NCI-H146 treated with DMSO at 0.1 percent for 48 hours (cell line): ENCODE results near the gene PPP2R2D.

ENCODE experiments used
- DNase-seq: peaks from one replicate; lab custom pipeline; 2025; ENCODE audit not compliant: unreplicated experiment; lab: John Stamatoyannopoulos, UW

The PPP2R2D gene

DNA sequence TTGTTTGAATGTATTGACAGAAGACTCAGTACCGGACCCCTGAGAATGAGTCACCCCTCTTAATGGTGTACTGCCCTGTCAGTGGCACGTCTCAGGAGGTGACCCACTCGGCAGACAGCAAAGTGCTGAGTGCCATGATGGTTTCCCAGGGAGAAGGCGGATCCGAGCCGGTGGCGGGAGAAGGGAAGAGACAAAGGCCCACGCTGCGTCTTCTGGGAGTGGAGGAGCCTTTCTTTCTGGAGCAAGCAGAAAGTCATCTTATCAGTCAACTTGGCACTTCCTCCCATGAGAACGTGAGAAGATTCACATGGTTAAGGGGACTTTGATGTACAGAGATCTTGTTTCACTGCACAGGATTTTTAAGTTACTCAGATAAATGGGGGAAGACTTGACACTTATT is 14.6 kb upstream of the PPP2R2D start:
- no peak for DNase-seq

DNA sequence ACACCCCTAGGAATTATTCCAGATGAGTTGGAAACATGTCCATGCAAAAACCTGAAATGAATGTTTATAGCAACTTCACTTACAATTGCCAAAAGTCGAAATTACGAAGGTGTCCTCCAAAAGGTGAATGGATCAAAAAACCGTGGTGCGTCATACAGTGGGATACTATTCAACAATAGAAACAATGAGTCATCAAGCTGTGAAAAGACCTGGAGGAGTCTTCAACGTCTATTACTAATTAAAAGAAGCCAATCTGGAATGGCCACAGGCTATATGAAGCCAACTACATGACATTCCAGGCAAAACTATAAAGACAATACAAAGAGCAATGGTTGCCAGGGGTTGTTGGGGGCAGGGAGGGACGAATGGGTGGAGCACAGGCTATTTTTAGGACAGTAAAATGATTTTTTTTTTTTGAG is 12.6 kb upstream of the PPP2R2D start:
- DNase-seq: no peak

DNA sequence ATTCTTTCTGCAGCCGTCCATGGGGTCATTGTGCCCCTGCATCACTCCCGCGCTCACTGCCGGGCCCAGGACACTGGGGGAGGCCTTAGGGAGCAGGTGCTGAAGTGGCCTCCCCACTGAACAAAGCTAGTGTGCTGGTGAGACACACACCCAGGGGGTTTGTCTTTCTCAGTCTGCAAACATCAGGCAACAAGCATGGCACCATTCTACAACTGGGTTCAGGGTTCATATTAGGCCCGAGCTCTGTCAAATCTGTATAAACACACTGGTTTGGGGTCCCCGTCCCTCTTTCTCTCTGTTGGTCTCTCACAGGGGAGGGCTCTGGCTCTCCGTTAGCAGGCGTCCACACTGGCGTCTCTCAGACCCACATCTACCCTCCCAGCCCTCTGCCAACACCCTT is 11.1 kb upstream of the PPP2R2D start:
- DNase-seq: no peak

DNA sequence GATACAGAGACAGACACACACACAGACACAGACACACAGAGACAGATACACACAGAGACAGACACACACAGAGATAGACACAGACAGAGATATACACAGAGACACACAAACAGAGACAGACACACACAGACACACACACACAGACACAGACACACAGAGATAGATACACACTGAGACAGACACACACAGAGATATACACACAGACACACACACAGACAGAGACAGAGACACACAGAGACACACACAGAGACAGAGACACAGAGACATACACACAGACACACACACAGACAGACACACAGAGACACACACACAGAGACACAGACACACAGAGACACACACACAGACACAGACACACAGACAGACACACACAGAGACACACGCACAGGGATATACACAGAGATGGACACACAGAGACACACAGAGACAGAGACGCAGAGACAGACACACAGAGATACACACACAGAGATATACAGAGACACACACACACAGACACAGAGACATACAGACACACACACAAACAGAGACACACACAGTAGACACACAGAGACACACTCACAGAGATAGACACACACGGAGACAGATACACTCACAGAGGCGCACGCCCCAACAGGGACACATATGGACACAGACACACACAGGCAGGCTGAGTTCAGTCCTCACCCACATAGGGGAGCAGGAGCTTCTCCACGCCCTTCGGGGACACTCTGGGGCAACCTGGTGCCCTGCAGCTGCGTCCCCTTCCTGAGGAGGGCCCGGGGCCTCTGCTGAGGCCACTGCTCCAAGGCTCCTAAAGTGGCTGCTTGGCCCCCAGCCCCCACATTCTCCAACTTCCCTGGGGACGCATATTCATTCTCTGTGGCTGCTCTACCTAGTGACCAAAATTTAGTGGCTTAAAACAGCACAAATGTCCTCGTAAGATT is 10.3 kb upstream of the PPP2R2D start:
- no peak for DNase-seq

DNA sequence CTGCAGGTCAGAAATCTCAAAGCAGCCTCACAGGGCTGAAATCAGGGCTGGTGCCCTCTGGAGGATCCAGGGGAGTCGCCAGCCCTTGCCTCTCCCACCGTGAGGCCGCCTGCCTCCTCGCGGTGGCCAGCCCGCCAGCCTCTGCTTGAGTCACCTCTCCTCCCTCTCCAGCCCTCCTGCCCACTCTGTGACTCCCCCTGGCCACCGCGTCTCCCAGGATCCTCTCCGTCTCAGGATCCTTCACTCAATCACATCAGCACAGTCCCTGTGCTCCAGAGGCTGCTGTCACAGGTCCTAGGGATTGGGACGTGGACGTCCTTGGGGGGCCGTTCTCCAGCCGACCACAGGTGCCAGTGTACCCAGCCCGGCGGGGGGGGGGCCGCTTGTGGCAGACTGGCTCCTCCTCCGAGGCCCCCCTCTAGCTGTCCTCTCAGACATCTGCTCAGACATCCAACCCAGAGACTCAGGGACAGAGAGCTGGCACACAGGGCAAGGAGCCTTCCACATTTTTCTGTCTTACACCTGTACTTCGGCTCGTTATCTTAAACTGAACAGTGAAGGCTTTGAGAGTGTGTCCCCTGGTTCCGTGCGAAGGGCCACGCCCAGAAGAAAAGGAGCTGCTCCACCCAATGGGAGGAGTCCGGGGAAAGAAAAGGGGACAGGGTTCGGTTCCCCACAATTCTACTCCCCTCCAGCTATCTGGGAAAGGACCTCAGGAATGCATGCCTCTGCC is 9.4 kb upstream of the PPP2R2D start:
- DNase-seq: no peak

DNA sequence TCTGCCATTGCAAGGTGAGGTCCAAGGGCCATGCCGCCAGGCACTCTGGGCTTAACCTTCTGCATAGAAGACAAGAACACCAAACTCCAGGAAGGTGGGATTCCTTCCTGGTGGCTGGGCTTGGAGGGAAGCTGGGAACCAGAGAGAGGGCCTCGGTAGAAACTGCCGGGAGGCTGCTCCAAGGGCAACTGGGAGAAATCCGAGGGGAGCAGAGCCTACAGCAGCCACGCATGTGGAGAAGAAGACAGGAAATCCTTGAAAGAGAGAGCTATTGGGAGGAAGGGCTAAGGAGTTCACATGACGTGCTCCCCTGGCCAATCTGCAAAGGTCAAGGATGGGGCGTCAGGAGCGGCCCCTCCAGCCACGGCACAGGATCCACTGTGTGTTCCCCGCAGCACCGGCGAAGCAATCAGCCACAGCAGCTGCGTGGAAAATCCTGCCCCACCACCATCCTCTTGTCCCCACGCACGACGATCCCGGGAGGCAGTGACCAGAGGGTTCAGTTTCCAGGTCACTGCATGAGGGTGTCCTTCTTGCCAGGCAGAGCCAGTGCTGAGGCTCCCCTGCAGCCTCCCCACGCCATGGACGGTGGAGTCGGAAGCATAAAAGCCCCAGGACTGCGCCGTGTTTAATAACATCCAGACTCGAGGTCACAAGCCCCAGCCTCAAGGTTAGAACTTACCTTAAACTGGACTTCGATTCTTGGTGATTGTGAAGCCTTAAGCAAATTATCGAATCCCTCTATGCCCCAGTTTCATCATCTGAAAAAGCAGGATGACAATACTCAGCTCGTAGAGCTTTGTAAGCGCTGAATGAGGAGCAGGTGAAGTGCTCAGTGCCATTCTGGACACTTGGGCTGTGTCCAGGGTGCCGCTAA is 8.6 kb upstream of the PPP2R2D start:
- DNase-seq: no peak

DNA sequence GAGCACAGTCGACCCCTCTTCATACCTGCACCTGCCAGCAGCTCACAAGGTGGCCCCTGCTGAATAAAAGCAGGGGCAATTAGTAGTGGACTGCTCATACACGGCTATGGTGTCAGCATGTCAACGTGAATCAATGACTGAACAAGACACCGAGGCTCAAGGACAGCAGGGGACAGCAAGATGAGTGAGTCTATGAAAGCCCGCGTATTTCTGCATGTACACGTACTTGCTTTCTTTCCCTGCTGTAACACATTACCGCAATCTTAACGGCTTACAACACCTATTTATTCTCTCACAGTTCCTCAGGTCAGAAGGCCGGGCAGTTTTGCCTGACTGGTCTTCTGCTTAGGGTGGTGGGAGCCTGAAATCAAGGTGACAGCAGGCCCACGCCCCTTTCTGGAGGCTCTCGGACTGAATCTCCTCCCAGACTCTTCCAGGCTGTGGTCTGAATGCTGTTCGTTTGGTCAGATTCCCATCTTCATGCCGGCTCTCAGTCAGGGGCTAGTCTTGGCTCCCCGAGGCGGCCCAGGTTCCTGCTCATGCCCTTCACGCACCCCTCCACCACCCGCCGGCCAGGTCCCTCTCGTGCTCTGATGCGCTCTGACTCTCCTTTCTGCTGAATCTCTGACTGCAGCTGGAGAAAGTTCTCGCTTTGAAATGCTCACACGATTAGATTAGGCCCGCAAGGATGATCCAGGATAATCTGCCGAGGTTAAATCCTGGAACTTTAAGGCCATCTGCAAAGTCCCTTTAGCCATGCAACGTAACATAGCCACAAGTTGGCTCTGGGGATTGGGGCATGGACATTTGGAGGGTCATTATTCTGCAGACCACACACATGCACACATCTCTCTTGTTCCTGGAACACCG is 7.8 kb upstream of the PPP2R2D start:
- DNase-seq: peak; percentile 58

DNA sequence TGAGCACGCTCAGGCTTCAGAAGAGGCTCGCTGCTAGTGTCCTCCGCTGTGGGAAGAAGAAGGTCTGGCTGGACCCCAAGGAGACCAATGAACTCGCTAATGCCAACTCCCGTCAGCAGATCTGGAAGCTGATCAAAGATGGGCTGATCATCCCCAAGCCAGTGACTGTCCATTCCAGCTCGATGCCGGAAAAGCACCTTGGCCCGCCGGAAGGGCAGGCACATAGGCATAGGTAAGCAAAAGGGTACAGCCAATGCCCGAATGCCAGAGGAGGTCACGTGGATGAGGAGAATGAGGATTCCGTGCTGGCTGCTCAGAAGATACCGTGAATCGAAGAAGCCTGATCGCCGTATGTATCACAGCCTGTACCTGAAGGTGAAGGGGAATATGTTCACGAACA is 5.7 kb upstream of the PPP2R2D start:
- DNase-seq: no peak

DNA sequence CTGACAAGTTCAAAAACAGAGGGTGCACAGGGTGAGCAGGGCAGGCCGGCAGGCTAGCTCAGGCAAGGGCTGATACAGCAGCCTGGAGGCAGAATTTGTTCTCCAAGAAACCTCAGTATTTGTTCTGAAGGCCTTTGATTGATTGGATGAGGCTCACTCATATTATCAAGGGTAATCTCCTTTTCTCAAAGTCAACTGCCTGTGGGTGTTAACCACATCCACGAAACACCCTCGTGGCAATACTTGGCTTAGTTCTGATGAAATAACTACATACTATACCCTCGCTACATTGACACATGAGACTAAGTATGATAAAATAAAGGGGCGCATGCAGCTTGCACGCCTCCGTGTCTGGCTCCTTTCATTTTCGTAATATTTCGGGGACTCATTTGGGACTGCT is 4.4 kb upstream of the PPP2R2D start:
- no peak for DNase-seq

DNA sequence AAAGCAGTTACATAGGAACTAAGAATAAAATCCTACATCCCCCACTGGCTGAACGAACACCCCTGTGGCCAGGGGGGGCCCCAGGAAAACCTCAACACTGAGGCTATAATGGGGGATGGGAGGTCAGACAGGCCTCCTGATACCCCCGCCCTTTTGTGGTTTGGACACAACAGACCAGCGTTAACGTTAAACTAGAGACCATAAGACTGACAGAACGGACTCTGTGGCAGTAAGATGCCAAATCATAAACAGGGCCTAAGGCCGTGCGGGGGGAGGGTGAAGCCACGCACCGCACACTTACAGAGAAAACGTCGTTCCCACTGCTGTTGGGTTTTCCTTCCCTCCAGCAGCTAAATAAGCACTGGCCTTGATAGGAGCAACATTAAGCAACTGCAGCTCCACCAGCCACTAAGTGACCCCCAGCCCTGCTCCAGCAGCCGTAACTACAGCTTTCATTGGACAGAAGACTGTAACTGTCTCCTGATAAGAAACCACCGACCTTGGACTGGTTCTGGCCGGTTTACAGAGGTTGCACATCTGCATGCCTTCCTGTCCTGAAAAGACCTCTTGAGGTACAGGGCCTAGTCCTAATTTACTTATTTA is 3.4 kb upstream of the PPP2R2D start:
- no peak for DNase-seq

DNA sequence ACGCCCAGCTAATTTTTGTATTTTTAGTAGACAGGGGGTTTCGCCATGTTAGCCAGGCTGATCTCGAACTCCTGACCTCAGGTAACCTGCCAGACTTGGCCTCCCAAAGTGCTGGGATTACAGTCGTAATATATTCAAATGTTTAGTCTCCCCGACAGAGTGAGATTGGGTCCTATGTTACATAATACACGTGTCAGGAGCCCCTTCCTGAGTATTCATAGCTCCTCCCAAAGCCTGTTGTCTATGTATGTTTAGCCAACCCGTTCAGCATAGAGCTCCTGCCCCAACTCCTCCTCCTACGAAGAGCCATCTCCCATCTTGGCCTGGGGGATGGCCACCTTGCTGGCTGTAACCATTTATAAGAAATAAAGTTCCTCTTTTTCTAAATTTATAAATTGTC is 2.7 kb upstream of the PPP2R2D start:
- DNase-seq: no peak

DNA sequence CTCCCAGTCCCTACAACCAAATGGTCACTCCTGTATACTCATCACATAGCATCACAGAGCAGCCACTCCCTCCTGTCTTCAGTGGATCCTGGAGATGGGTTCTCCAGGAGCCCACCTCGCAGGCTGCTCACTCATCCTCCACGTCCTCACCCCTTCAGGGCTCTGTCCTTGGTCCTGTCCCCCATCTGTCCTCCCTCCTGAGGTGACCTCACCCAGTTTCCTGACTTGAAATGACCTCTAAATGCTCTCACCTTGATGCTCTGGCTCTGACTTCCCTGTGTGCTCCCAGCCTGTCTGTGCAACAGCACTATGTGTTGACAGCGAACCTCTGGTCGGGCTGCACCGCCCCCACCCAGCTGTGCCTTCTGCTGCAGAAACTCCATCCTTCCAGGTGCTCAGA is 2.1 kb upstream of the PPP2R2D start:
- no peak for DNase-seq

DNA sequence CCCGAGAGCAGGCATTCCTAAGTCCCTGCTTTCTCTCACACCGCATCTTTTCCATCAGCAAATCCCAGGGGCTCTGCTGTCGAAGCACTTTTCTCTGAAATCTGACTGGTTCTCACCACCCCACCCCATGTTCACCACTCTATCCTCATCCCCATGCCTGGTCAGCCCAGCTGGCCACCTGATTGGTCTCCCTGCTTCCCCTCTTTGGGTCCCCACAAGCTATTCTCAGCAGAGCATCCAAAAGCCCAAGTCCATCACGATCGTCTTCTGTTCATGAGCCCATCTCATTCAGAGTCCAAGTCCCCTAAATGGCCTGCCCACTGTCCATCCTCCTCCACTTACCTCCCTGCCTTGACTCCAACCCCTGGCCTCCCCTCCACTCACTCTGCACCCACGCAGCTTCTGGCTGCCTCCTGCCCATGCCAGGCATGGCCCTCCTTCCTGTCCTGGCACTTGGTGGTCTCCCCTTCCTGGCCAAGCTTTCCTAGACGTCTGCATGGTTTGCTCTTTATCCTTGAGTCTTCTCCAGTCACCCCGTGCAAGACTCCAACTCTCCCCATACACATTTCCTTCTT is 1.6 kb upstream of the PPP2R2D start:
- DNase-seq: no peak

DNA sequence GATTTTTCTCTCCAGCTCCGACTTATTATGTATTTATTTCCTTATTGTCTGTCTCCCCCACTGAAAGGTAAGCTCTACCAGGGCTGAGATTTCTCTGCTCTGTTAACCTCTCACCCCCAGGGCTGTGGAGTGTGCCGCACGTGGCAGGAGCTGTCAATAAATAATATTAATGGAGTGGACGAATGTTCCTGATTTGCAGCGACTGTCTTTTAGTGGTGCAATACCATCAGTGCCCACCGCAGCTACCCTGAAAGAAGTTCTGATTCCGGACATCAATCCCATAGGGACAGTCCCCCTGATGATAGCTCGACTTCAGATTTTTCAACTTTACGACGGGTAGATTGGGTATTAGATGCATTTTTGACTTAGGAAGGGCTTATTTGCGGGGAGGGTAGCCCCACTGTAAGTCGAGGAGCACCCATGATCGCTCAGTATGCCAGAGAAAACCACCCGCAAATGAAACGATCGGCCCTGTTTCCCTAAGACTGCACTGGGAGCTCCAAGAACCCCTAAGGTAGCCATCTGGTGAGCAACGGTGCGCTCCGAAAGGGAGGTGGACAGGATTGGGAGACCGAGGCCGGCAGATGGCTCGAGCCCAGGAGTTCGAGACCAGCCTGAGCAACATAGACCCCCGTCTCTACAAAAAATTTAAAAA is 986 bp upstream of the PPP2R2D start:
- no peak for DNase-seq

DNA sequence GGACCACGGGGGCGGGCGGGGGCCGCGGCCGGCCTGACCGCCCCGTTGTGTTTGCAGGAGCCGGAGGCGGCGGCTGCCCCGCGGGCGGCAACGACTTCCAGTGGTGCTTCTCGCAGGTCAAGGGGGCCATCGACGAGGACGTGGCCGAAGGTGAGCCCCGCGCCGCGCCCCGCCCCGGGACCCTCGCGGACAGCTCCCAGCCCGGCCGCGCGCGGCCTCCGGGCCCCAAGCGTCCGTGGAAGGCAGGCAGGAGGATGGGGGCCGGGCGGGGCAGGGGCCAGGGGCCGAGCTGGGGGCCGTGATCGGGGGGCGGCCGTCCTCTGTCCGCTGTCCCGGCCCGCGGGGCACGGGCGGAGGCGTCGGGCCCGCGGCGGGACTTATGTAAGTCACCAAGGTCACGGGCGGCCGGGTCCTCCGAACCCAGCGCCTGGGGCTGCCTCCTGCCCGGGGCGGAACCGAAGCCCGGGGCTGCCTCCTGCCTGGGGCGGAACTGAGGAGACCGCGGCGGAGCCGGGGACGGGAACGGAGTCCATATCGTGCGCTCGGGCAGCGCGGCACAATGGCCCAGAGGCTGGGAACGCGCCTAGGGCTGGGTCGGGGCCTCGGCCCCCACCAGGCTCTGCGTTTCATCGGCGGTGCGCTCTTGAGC is 497 bp downstream of the PPP2R2D start:
- no peak for DNase-seq

DNA sequence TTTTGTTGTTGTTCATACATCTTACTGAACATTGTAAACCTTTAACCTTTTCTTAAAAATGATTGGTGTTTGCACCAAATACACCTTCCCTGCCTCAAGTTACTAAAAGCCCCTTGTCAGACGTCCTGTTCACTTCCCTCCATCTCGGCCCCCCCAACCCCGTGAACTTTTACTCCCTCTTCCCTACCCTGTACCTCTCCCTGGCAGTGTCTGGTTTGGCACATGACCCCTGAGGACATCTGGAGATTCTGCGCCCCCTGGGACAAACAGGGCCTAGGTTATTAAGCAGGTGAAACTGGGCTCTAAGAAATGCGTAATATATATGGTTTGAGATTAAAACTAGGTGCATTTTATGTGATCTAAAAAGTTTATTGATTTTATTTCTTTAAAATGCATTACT is 1.4 kb downstream of the PPP2R2D start:
- no peak for DNase-seq

DNA sequence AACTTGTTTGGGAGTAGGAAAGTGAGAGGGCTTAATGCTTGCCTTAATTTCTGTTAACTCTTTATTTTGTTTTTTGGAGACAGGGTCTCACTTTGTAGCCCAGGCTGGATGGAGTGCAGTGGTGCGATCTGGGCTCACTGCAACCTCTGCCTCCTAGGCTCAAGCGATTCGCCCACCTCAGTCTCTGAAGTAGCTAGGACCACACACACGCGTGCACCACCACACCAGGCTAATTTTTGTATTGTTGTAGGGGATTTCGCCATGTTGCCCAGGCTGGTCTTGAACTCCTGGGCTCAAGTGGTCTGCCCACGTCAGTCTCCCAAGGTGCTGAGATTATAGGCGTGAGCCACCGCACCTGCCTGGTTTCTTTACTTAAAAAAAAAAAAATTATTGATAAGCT is 1.9 kb downstream of the PPP2R2D start:
- DNase-seq: no peak

DNA sequence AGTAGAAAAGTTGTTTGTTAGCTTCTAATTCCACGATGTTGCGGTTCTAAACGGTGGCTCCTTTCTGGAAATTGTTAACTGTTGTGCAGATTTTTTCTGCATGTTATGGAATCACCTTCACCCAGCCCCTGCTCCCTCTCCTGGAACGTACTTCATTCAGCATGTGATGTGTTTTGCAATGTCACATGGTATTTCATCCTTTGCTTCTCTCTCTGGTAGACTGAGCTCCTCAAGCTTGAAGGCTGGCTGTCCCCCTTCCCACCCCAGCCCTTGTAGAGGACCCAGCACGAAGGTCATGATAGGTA is 4.4 kb downstream of the PPP2R2D start:
- no peak for DNase-seq
